ENCODE measurements around the gene EDARADD. TPM values are rescaled to one million over a fixed set of nuclear protein-coding genes. Genes with fewer than 3 reads are reported as not detected.
A peak's percentile ranks its signal among the peaks of the same experiment; 100 is the strongest.

Gene EDARADD
- total and polyA plus RNA-seq, 2 of the 13 experiments (the other 11 are each of a cell fraction or from before 2014, with no cell fraction given) = 0.03 TPM; not detected in 1

DNA sequence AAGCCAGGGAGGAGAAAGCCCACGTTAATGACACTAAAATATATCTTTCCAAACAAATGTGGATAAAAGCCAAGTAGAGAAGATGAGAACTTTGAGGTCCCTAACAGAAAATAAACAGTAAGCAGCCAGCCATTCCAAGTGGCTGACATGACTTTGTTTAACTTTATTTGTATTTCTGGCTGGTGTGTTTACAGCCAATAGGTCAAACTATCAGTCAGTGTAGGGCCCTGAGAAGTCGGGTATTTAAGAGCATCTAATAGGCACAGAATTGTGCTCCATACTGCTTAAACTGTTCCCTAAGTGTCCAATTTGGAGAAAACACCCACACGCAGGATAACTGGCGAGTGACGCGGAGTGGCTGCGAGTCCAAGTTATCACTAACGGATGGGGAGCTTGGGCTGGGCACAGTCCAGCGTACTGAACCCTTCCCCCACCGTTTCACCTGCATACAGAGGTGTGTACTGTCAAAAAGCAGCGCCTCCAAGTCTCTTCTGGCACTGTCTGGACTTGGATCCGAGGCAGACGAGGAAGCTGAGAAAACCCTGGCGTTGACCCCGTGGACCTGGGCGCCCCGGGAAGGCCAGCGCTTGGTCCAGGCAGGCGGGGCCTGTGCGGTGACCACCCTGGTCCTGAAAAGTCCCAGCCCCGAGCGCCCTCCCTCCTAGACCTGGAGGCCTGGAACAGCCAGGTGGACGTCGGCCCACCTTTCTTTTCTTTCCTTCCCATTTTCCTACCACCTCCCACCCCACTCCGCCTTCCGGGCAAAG lies 129.0 kb downstream of the EDARADD start (continued):
- TF ChIP-seq, protein P1, sequence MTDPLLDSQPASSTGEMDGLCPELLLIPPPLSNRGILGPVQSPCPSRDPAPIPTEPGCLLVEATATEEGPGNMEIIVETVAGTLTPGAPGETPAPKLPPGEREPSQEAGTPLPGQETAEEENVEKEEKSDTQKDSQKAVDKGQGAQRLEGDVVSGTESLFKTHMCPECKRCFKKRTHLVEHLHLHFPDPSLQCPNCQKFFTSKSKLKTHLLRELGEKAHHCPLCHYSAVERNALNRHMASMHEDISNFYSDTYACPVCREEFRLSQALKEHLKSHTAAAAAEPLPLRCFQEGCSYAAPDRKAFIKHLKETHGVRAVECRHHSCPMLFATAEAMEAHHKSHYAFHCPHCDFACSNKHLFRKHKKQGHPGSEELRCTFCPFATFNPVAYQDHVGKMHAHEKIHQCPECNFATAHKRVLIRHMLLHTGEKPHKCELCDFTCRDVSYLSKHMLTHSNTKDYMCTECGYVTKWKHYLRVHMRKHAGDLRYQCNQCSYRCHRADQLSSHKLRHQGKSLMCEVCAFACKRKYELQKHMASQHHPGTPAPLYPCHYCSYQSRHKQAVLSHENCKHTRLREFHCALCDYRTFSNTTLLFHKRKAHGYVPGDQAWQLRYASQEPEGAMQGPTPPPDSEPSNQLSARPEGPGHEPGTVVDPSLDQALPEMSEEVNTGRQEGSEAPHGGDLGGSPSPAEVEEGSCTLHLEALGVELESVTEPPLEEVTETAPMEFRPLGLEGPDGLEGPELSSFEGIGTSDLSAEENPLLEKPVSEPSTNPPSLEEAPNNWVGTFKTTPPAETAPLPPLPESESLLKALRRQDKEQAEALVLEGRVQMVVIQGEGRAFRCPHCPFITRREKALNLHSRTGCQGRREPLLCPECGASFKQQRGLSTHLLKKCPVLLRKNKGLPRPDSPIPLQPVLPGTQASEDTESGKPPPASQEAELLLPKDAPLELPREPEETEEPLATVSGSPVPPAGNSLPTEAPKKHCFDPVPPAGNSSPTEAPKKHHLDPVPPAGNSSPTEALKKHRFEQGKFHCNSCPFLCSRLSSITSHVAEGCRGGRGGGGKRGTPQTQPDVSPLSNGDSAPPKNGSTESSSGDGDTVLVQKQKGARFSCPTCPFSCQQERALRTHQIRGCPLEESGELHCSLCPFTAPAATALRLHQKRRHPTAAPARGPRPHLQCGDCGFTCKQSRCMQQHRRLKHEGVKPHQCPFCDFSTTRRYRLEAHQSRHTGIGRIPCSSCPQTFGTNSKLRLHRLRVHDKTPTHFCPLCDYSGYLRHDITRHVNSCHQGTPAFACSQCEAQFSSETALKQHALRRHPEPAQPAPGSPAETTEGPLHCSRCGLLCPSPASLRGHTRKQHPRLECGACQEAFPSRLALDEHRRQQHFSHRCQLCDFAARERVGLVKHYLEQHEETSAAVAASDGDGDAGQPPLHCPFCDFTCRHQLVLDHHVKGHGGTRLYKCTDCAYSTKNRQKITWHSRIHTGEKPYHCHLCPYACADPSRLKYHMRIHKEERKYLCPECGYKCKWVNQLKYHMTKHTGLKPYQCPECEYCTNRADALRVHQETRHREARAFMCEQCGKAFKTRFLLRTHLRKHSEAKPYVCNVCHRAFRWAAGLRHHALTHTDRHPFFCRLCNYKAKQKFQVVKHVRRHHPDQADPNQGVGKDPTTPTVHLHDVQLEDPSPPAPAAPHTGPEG (CRISPR knock-in tag; IDR thresholded peaks at IDR 0.05) = no peak
- TF ChIP-seq PHF5A (CRISPR knock-in tag; IDR thresholded peaks at IDR 0.05; ENCODE audit: low read depth, unreplicated experiment) = no peak
- TF ChIP-seq PHB2 (IDR thresholded peaks at IDR 0.05; ENCODE audit: partially characterized antibody) = no peak
- TF ChIP-seq, protein P2, sequence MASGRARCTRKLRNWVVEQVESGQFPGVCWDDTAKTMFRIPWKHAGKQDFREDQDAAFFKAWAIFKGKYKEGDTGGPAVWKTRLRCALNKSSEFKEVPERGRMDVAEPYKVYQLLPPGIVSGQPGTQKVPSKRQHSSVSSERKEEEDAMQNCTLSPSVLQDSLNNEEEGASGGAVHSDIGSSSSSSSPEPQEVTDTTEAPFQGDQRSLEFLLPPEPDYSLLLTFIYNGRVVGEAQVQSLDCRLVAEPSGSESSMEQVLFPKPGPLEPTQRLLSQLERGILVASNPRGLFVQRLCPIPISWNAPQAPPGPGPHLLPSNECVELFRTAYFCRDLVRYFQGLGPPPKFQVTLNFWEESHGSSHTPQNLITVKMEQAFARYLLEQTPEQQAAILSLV (CRISPR knock-in tag; IDR thresholded peaks at IDR 0.05; ENCODE audit: borderline replicate concordance) = peak; percentile 11; the same call in 1 of the 2 replicates
- no peak for TF ChIP-seq AKAP8 (CRISPR knock-in tag; IDR thresholded peaks at IDR 0.05)
- no peak for TF ChIP-seq ZNF615 (CRISPR knock-in tag; IDR thresholded peaks at IDR 0.05; ENCODE audit: borderline replicate concordance)
- TF ChIP-seq, protein P3, sequence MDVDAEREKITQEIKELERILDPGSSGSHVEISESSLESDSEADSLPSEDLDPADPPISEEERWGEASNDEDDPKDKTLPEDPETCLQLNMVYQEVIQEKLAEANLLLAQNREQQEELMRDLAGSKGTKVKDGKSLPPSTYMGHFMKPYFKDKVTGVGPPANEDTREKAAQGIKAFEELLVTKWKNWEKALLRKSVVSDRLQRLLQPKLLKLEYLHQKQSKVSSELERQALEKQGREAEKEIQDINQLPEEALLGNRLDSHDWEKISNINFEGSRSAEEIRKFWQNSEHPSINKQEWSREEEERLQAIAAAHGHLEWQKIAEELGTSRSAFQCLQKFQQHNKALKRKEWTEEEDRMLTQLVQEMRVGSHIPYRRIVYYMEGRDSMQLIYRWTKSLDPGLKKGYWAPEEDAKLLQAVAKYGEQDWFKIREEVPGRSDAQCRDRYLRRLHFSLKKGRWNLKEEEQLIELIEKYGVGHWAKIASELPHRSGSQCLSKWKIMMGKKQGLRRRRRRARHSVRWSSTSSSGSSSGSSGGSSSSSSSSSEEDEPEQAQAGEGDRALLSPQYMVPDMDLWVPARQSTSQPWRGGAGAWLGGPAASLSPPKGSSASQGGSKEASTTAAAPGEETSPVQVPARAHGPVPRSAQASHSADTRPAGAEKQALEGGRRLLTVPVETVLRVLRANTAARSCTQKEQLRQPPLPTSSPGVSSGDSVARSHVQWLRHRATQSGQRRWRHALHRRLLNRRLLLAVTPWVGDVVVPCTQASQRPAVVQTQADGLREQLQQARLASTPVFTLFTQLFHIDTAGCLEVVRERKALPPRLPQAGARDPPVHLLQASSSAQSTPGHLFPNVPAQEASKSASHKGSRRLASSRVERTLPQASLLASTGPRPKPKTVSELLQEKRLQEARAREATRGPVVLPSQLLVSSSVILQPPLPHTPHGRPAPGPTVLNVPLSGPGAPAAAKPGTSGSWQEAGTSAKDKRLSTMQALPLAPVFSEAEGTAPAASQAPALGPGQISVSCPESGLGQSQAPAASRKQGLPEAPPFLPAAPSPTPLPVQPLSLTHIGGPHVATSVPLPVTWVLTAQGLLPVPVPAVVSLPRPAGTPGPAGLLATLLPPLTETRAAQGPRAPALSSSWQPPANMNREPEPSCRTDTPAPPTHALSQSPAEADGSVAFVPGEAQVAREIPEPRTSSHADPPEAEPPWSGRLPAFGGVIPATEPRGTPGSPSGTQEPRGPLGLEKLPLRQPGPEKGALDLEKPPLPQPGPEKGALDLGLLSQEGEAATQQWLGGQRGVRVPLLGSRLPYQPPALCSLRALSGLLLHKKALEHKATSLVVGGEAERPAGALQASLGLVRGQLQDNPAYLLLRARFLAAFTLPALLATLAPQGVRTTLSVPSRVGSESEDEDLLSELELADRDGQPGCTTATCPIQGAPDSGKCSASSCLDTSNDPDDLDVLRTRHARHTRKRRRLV (CRISPR knock-in tag; IDR thresholded peaks at IDR 0.05) = no peak; the same call in 1 of the 2 replicates
- TF ChIP-seq, protein P4, sequence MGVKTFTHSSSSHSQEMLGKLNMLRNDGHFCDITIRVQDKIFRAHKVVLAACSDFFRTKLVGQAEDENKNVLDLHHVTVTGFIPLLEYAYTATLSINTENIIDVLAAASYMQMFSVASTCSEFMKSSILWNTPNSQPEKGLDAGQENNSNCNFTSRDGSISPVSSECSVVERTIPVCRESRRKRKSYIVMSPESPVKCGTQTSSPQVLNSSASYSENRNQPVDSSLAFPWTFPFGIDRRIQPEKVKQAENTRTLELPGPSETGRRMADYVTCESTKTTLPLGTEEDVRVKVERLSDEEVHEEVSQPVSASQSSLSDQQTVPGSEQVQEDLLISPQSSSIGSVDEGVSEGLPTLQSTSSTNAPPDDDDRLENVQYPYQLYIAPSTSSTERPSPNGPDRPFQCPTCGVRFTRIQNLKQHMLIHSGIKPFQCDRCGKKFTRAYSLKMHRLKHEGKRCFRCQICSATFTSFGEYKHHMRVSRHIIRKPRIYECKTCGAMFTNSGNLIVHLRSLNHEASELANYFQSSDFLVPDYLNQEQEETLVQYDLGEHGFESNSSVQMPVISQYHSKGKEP (CRISPR knock-in tag; IDR thresholded peaks at IDR 0.05) = no peak
- TF ChIP-seq NFKBIZ (CRISPR knock-in tag; IDR thresholded peaks at IDR 0.05) = no peak
- TF ChIP-seq ATF7-NPFF (CRISPR knock-in tag; IDR thresholded peaks at IDR 0.05; ENCODE audit: low read depth) = no peak
- TF ChIP-seq DNMT3B (CRISPR knock-in tag; conservative IDR thresholded peaks at IDR 0.05) = no peak
- no peak for TF ChIP-seq ZNF572 (CRISPR knock-in tag; IDR thresholded peaks at IDR 0.05)
- TF ChIP-seq ATF1 (CRISPR knock-in tag; IDR thresholded peaks at IDR 0.05) = no peak
- TF ChIP-seq ZNF7 (CRISPR knock-in tag; IDR thresholded peaks at IDR 0.05) = no peak
- TF ChIP-seq PAX8 (CRISPR knock-in tag; IDR thresholded peaks at IDR 0.05; ENCODE audit: borderline replicate concordance) = peak; percentile 84
- TF ChIP-seq NFIB (CRISPR knock-in tag; IDR thresholded peaks at IDR 0.05; ENCODE audit: borderline replicate concordance) = no peak

Data from HepG2 (cell line).